SK-N-SH (cell line): ENCODE data around the gene PPM1L. TPM values are rescaled to one million over a fixed set of nuclear protein-coding genes. Genes with fewer than 3 reads are reported as not detected.

Experiments
- CTCF ChIA-PET: fragments of 300-600, 350-600 bp; formaldehyde crosslinking; extraction: SDS; loops from one replicate; lab custom pipeline; 2021; lab: Yijun Ruan, JAX
- POLR2A ChIA-PET: fragments of 350-600 bp; sonication (Branson Sonifier 250); formaldehyde crosslinking; extraction: SDS; loops from one replicate; lab custom pipeline; 2020; ENCODE audit warnings: antibody characterized with exemption, inconsistent platforms; lab: Yijun Ruan, JAX
- DNase-seq: peaks from one replicate; pipeline ENCODE4 v3.0.0; 2012
- H2AFZ ChIP-seq: fragments of 200-600 bp; sonication (generic); 2 replicates; pipeline ENCODE4 v1.8.1; 2016; ENCODE audit warnings: antibody characterized with exemption, mild to moderate bottlenecking, low read depth
- H3F3A ChIP-seq: fragments of 200-600 bp; sonication (generic); replicated peaks from 2 replicates; pipeline ENCODE3; 2016; ENCODE audit warnings: antibody characterized with exemption, mild to moderate bottlenecking; ENCODE audit not compliant: insufficient read depth
- H3K27ac ChIP-seq, 2 experiments: fragments of 200-500 bp in 1 of 2; fragments of 200-600 bp in 1 of 2; sonication (Bioruptor generic) in 1 of 2; sonication (generic), shearing (Covaris generic) in 1 of 2; 2 replicates each; pipeline versions ENCODE4 v1.5.1 to v1.6.1; 2014 to 2016; ENCODE audit warnings: low read depth in 2 of 2, inconsistent platforms in 1 of 2, low read length in 1 of 2, mild to moderate bottlenecking in 1 of 2, mixed read lengths in 1 of 2
- H3K27me3 ChIP-seq: fragments of 200-600 bp; sonication (generic), shearing (Covaris generic); 2 replicates; pipeline ENCODE4 v1.6.1; 2016; ENCODE audit warnings: mixed run types; ENCODE audit not compliant: insufficient read depth
- H3K36me3 ChIP-seq, 2 experiments: fragments of 200-500 bp in 1 of 2; fragments of 200-600 bp in 1 of 2; sonication (Bioruptor generic) in 1 of 2; sonication (generic) in 1 of 2; replicated peaks in 1 of 2; 2 replicates each; pipeline versions ENCODE3 to v1.5.1; 2014 to 2016; ENCODE audit warnings: low read length in 1 of 2, mild to moderate bottlenecking in 1 of 2; ENCODE audit not compliant: insufficient read depth in 2 of 2, control insufficient read depth in 1 of 2
- H3K4me1 ChIP-seq, 2 experiments: fragments of 200-500 bp in 1 of 2; fragments of 200-600 bp in 1 of 2; sonication (Bioruptor generic) in 1 of 2; sonication (generic), shearing (Covaris generic) in 1 of 2; 2 replicates each; pipeline versions ENCODE4 v1.5.1 to v1.6.1; 2014 to 2016; ENCODE audit warnings: low read depth in 1 of 2, low read length in 1 of 2, mixed run types in 1 of 2; ENCODE audit not compliant: insufficient read depth in 2 of 2, control insufficient read depth in 1 of 2
- H3K4me2 ChIP-seq: fragments of 200-600 bp; sonication (generic), shearing (Covaris generic); 2 replicates; pipeline ENCODE4 v1.6.1; 2017; ENCODE audit warnings: mixed run types
- H3K4me3 ChIP-seq, 2 experiments: fragments of 200-500 bp in 1 of 2; fragments of 200-600 bp in 1 of 2; sonication (Bioruptor generic) in 1 of 2; sonication (generic), shearing (Covaris generic) in 1 of 2; 2 replicates each; pipeline versions ENCODE4 v1.5.1 to v1.8.1; 2014 to 2016; ENCODE audit warnings: low read depth in 2 of 2, inconsistent platforms in 1 of 2, low read length in 1 of 2, mild to moderate bottlenecking in 1 of 2, mixed read lengths in 1 of 2, moderate library complexity in 1 of 2
- H3K79me2 ChIP-seq: fragments of 200-600 bp; sonication (generic); 2 replicates; pipeline ENCODE4 v1.8.1; 2017; ENCODE audit warnings: mild to moderate bottlenecking; ENCODE audit not compliant: insufficient read depth
- H3K9ac ChIP-seq: fragments of 200-600 bp; sonication (generic); 2 replicates; pipeline ENCODE4 v1.6.1; 2017; ENCODE audit warnings: mixed run types
- H3K9me2 ChIP-seq: fragments of 200-600 bp; sonication (generic); 2 replicates; pipeline ENCODE4 v1.6.1; 2017; ENCODE audit warnings: mixed run types
- H3K9me3 ChIP-seq: fragments of 200-600 bp; sonication (generic); 2 replicates; pipeline ENCODE4 v1.6.1; 2017; ENCODE audit warnings: mixed run types, mild to moderate bottlenecking, moderate library complexity
- H4K20me1 ChIP-seq: fragments of 200-600 bp; sonication (generic); 2 replicates; pipeline ENCODE4 v1.6.1; 2017; ENCODE audit warnings: mild to moderate bottlenecking, mixed run types; ENCODE audit not compliant: insufficient read depth
- EP300 ChIP-seq, 2 experiments: IDR thresholded peaks; 2 replicates each; pipeline versions ENCODE4 v1.4.0 to v1.6.1; 2012; ENCODE audit warnings: borderline replicate concordance in 1 of 2, low read depth in 1 of 2, low read length in 1 of 2
- FOXJ3 ChIP-seq: sonication (generic); formaldehyde crosslinking; IDR thresholded peaks from 2 replicates; pipeline ENCODE4 v1.5.1; 2020; ENCODE audit warnings: mild to moderate bottlenecking, missing genetic modification reagents
- FOXM1 ChIP-seq: IDR thresholded peaks from 2 replicates; pipeline ENCODE4 v1.4.0; 2012; ENCODE audit warnings: low read depth, mild to moderate bottlenecking
- GABPA ChIP-seq: IDR thresholded peaks from 2 replicates; pipeline ENCODE4 v1.4.0; 2012; ENCODE audit warnings: low read depth, mild to moderate bottlenecking
- JUND ChIP-seq: IDR thresholded peaks from 2 replicates; pipeline ENCODE4 v1.4.0; 2012
- MEF2A ChIP-seq: IDR thresholded peaks from 2 replicates; pipeline ENCODE4 v1.4.0; 2012; ENCODE audit warnings: low read depth, borderline replicate concordance
- MXI1 ChIP-seq: IDR thresholded peaks from 2 replicates; pipeline ENCODE4 v1.6.1; 2012; ENCODE audit warnings: mild to moderate bottlenecking, low read depth, low read length, improper control_type of control experiment
- RCOR1 ChIP-seq: fragments of 150-350 bp; IDR thresholded peaks from 2 replicates; pipeline ENCODE4 v1.6.1; 2017; ENCODE audit warnings: antibody characterized with exemption, low read length
- SIN3A ChIP-seq: IDR thresholded peaks from 2 replicates; pipeline ENCODE4 v1.6.1; 2012; ENCODE audit warnings: low read depth, mild to moderate bottlenecking, low read length, moderate library complexity, borderline replicate concordance
- SMC3 ChIP-seq: IDR thresholded peaks from 2 replicates; pipeline ENCODE4 v1.6.1; 2012; ENCODE audit warnings: low read depth, low read length, improper control_type of control experiment
- TCF12 ChIP-seq: IDR thresholded peaks from 2 replicates; pipeline ENCODE4 v1.4.0; 2012
- TEAD4 ChIP-seq: IDR thresholded peaks from 2 replicates; pipeline ENCODE4 v1.4.0; 2012; ENCODE audit warnings: mild to moderate bottlenecking, borderline replicate concordance; ENCODE audit not compliant: insufficient read depth
- WGBS: methylation state at CpG from one replicate; pipeline ENCODE4 v1.1.6; 2017; ENCODE audit warnings: low lambda C conversion rate; 5-methylcytosine and 5-hydroxymethylcytosine counted together
- polyA plus RNA-seq, 3 experiments: library from polyadenylated mRNA; depleted of rRNA; stranded (reverse); fragments of >200 nt; gene quantifications; 2 replicates each; pipeline ENCODE4 v1.2.3, GENCODE V29; 2012
- TF ChIP-seq, protein P1 (sequence below): fragments of 150-350 bp; IDR thresholded peaks from 2 replicates; pipeline ENCODE4 v1.6.1; 2016; ENCODE audit warnings: mild to moderate bottlenecking, low read depth, low read length
- TF ChIP-seq, protein P2 (sequence below): IDR thresholded peaks from 2 replicates; pipeline ENCODE4 v1.6.1; 2012; ENCODE audit warnings: mild to moderate bottlenecking, low read depth, low read length, moderate library complexity
- TF ChIP-seq, protein P3 (sequence below): IDR thresholded peaks from 2 replicates; pipeline ENCODE4; 2012
- TF ChIP-seq, protein P4 (sequence below): IDR thresholded peaks from 2 replicates; pipeline ENCODE4 v1.4.0; 2012; ENCODE audit warnings: low read depth

The PPM1L gene
- polyA plus RNA-seq, 1 of the 3 experiments (the other 2 are of a cell fraction) = 0.16 TPM

DNA sequence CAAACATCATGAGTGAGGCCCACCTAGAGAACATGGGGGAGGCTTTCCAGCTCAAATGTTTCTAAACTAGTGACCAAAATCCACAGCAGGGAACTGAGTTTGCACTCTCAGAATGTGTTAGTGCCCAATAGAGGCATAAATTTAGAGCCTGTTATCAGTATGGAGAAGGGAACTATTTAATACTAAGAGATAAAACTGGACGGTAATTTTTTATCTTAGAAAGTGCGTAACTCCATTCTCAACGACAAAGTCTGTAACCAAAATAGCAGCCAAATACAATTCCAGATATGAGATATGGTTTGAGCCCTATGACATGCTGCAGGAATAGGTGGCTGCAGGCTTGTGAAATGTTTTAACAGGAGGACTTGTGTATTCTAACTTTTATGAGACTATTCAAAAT lies 345.6 kb downstream of the PPM1L start:
- ChIA-PET CTCF (no interaction called here), POLR2A (no interaction called here)
- no peak overlapping the region for H3K4me3 ChIP-seq
- no peak overlapping the region for H2AFZ ChIP-seq
- WGBS = 70% methylated on average over 3 of the region's 3 CpGs
- no peak overlapping the region for H3K9ac ChIP-seq
- peaks cover 0 to 3% of the 10 kb centered on the region in 2 experiments; a peak in 1 of 4 replicates for H3K4me1 ChIP-seq
- DNase-seq = no peak
- no peaks in the 10 kb centered on the region for H3K9me2 ChIP-seq
- peaks cover 7% of the 10 kb centered on the region; the same call in 1 of the 2 replicates for H3K27me3 ChIP-seq
- no peaks in the 10 kb centered on the region for H3K36me3 ChIP-seq
- H3K27ac ChIP-seq = no peak overlapping the region
- no peaks in the 10 kb centered on the region for H3K9me3 ChIP-seq
- H3K79me2 ChIP-seq = no peaks in the 10 kb centered on the region
- TF ChIP-seq FOXM1 = no peak
- no peak for TF ChIP-seq TEAD4
- no peak for TF ChIP-seq RCOR1
- TF ChIP-seq, protein P1, sequence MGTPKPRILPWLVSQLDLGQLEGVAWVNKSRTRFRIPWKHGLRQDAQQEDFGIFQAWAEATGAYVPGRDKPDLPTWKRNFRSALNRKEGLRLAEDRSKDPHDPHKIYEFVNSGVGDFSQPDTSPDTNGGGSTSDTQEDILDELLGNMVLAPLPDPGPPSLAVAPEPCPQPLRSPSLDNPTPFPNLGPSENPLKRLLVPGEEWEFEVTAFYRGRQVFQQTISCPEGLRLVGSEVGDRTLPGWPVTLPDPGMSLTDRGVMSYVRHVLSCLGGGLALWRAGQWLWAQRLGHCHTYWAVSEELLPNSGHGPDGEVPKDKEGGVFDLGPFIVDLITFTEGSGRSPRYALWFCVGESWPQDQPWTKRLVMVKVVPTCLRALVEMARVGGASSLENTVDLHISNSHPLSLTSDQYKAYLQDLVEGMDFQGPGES = no peak
- TF ChIP-seq, protein P2, sequence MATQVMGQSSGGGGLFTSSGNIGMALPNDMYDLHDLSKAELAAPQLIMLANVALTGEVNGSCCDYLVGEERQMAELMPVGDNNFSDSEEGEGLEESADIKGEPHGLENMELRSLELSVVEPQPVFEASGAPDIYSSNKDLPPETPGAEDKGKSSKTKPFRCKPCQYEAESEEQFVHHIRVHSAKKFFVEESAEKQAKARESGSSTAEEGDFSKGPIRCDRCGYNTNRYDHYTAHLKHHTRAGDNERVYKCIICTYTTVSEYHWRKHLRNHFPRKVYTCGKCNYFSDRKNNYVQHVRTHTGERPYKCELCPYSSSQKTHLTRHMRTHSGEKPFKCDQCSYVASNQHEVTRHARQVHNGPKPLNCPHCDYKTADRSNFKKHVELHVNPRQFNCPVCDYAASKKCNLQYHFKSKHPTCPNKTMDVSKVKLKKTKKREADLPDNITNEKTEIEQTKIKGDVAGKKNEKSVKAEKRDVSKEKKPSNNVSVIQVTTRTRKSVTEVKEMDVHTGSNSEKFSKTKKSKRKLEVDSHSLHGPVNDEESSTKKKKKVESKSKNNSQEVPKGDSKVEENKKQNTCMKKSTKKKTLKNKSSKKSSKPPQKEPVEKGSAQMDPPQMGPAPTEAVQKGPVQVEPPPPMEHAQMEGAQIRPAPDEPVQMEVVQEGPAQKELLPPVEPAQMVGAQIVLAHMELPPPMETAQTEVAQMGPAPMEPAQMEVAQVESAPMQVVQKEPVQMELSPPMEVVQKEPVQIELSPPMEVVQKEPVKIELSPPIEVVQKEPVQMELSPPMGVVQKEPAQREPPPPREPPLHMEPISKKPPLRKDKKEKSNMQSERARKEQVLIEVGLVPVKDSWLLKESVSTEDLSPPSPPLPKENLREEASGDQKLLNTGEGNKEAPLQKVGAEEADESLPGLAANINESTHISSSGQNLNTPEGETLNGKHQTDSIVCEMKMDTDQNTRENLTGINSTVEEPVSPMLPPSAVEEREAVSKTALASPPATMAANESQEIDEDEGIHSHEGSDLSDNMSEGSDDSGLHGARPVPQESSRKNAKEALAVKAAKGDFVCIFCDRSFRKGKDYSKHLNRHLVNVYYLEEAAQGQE = no peak
- no peak for TF ChIP-seq EP300 (IDR thresholded peaks at IDR 0.05; ENCODE audit: borderline replicate concordance in 1 of 2, low read depth in 1 of 2, low read length in 1 of 2)
- TF ChIP-seq, protein P3, sequence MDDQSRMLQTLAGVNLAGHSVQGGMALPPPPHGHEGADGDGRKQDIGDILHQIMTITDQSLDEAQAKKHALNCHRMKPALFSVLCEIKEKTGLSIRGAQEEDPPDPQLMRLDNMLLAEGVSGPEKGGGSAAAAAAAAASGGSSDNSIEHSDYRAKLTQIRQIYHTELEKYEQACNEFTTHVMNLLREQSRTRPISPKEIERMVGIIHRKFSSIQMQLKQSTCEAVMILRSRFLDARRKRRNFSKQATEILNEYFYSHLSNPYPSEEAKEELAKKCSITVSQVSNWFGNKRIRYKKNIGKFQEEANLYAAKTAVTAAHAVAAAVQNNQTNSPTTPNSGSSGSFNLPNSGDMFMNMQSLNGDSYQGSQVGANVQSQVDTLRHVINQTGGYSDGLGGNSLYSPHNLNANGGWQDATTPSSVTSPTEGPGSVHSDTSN = no peak
- H4K20me1 ChIP-seq = no peaks in the 10 kb centered on the region
- no peak overlapping the region for H3K4me2 ChIP-seq
- H3F3A ChIP-seq = no peaks in the 10 kb centered on the region

DNA sequence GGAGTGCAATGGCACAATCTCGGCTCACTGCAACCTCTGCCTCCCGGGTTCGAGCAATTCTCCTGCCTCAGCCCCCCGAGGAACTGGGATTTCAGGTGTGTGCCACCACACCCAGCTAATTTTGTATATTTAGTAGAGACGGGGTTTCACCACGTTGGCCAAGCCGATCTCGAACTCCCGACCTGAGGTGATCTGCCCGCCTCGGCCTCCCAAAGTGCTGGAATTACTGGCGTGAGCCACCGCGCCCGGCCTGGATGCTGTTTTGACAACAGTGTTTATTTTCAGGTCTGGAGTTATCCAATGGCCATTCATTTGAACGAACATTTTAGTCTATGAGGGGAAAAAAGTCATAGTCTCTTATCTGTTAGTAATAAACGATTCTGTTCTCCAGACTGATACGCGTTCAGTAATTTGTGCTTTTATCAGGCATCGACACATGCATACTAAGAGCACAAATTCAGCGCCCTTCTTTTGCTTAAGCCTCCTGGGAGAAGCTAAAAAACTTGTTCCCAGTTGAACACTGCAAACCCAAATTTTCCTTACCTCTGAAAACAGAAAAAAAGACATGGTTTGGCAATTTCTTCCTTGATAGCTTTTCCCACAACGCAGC lies 347.9 kb downstream of the PPM1L start:
- ChIA-PET POLR2A (no interaction called here), CTCF (no interaction called here)
- Histone ChIP-seq H3K9ac (no peak overlapping the region), H3K9me2 (no peaks in the 10 kb centered on the region), H4K20me1 (no peaks in the 10 kb centered on the region), H3K27me3 (peaks cover 7% of the 10 kb centered on the region; the same call in 1 of the 2 replicates), H3K4me2 (no peak overlapping the region), H3K79me2 (no peaks in the 10 kb centered on the region), H3K36me3 (no peaks in the 10 kb centered on the region), H3K9me3 (no peaks in the 10 kb centered on the region), H3K4me3 (no peak overlapping the region), H2AFZ (no peak overlapping the region), H3F3A (no peaks in the 10 kb centered on the region), H3K27ac (no peak overlapping the region), H3K4me1 (peaks cover 0 to 3% of the 10 kb centered on the region in 2 experiments; a peak in 1 of 4 replicates)
- 89% methylated on average over 22 of the region's 22 CpGs for WGBS
- no peak for TF ChIP-seq MEF2A
- no peak for TF ChIP-seq SIN3A
- no peak for TF ChIP-seq SMC3
- TF ChIP-seq GABPA = no peak
- TF ChIP-seq, protein P4, sequence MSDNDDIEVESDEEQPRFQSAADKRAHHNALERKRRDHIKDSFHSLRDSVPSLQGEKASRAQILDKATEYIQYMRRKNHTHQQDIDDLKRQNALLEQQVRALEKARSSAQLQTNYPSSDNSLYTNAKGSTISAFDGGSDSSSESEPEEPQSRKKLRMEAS = no peak
- TF ChIP-seq JUND = no peak
- TF ChIP-seq, protein P3 = no peak
- TF ChIP-seq, protein P2 = no peak
- no peak for TF ChIP-seq TCF12
- no peak for TF ChIP-seq FOXM1
- no peak for TF ChIP-seq FOXJ3 (CRISPR knock-in tag)
- TF ChIP-seq MXI1 = no peak
- DNase-seq = no peak
